NCI-H510A (cell line): Measurements from ENCODE around the gene DCK.
A peak's percentile ranks its signal among the peaks of the same experiment; 100 is the strongest.
"Not testable (repeated sequence)": the region's sequence is repeated elsewhere in the genome, so short reads cannot be mapped to it uniquely, and the experiment has no call there.

ENCODE experiments used
- DNase-seq: peaks from one replicate; lab custom pipeline; 2025; lab: John Stamatoyannopoulos, UW

DCK gene

GRCh38 chr4:71001363-71001762, 7.9 kb downstream of the DCK start:
- DNase-seq = not testable (repeated sequence)

DNA sequence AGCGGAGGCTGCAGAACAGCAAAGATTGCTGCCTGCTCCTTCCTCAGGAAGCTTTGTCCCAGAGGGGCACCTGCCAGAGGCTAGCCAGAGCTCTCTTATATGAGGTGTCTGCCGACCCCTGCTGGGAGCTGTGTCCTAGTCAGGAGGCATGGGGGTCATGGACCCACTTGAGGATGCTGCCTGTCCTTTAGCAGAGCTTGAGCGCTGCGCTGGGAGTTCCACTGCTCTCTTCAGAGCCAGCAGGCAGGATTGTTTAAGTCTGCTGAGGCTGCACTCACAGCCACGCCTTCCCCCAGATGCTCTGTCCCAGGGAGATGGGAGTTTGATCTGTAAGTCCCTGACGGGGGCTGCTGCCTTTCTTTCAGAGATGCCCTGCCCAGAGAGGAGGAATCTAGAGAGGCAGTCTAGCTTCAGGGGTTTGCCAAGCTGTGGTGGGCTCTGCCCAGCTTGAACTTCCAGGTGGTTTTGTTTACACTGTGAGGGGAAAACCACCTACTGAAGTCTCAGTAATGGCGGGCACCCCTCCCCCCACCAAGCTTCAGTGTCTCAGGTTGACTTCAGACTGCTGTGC, 10.9 kb downstream of the DCK start:
- DNase-seq = peak; percentile 19

DNA sequence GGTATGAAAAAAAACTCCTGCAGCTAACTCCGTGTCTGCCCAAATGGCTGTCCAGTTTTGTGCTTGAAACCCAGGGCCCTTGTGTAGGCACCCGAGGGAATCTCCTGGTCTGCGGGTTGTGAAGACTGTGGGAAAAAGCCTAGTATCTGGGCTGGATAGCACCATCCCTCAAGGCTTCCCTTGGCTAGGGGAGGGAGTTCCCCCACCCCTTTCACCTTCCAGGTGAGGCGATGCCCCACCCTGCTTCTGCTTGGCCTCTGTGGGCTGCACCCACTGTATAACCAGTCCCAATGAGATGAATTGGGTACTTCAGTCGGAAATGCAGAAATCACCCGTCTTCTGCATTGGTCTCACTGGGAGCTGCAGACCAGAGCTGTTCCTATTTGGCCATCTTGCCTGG, 11.6 kb downstream of the DCK start:
- not testable (repeated sequence) for DNase-seq

DNA sequence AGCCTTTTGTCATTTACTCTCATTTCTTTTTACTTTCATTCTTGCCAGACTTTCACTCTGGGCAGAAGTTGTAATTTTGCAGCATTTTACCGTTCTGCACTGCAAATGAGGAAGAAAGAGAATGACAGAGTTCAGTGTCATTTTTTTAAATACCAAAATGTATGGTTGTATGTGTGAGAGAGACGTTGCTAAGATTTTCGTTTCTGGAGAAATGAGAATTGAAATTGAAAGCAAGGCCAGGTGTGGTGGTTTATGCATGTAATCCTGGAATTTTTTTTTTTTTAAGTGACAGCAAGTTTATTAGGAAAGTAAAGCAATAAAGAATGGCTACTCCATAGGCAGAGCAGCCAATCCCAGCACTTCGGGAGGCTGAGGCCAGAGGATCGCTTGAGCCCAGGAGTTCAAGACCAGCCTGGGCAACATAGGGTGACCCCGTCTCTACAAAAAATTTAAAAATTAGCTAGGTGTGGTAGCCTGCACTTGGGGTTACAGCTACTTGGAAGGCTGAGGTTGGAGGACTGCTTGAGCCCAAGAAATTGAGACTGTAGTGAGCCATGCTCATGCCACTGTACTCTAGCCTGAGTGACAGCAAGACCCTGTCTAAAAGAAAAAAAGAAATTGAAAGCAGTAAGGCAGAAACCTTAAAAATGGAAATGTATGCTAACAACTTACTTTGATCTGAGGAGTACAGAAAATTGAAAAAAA, 12.9 kb downstream of the DCK start:
- no peak for DNase-seq

DNA sequence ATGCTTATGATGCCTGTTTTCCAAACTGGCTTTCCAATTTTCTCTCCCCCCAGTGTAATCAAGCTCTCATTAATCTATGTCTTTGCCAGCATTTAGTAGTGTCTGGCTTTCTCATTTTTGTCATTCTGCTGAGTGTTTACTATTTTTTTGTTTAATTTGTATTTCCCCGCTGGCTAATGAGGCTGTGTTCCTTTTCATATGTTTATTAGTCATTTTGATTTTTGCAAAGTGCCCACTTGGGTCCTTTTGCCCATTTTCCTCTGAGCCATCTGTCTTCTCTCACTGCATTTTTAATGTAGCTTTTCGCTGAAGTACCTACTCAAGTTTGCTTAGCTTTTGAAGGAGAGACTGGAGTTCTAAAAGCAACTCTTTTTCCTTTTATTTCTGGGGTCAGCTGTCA, 14.7 kb downstream of the DCK start:
- DNase-seq = no peak

DNA sequence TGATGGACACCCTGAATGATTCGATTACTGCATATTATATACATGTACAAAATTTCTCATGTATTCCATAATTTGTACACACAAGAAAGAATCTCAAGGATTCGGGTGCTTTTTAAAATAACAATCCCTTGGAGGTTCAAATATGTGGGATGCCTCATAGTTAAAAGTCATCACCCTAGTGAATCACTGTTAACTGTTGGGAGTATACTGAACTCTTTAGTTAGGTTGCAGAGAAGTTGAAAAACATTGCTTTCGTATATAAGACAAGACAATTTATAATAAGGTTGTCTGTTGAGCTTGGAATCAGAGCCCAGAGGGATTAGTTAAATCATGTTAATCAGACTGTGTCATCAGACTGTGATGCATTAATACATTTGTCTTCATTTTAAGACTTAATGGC, 15.6 kb downstream of the DCK start:
- DNase-seq = no peak

DNA sequence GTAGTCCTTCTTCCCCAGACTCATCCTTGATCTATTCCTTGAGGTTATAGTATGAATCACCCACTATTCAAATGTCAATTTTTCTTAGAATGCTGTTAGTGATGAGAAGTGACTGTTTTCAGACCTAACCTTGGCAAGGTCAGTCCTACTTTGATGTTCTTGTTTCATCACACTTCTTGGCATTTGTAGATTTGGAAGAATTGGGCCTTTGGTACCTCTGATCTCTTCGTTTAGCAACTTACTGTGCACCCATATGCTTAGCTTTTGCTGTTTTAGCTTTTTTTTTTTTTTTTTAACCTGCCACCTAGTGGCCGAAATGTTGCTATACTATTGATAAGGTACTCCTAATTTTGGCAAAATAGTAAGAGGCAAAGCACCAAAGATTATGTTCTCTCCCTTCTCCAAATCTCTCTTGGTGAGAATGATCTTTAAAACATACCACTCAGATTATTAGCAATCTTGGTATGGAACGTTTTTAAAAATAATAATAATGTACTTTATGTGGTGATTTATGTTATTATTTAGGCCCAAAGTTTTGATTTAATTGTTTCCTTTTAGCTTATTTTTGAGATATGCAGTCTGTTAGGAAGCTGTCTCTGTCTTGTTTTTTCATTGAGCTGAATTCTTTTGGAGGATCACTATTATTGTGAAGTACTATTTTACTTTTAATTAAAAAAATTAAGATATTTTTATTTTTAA, 16.6 kb downstream of the DCK start:
- no peak for DNase-seq

GRCh38 chr4:71011451-71011850, 18.0 kb downstream of the DCK start:
- no peak for DNase-seq

DNA sequence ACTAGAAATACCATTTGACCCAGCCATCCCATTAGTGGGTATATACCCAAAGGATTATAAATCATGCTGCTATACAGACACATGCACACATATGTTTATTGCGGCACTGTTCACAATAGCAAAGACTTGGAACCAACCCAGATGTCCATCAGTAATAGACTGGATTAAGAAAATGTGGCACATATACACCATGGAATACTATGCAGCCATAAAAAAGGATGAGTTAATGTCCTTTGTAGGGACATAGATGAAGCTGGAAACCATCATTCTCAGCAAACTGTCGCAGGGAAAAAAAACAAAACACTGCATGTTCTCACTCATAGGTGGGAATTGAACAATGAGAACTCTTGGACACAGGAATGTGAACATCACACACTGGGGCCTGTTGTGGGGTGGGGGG, 23.9 kb downstream of the DCK start:
- DNase-seq = not testable (repeated sequence)

DNA sequence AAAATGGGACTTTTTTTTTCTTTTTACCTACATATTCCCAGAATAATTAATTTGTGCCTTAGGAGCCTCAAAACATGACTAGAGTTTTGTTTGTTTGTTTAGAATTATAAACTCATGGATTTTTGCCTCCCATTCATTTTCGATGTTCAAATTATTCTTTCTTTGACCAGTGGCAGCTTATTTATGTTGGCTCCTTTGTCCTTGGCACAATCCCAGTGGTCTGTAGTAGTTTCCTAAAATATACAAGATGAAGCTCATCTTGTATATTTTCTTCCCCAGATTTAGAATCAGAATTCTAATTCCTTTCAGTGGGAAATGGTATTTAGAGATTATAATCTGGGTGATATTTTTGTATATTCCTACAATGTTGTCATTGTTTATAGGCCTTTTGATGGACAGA, 27.2 kb downstream of the DCK start:
- no peak for DNase-seq

- DNase-seq = no peak
Observed at GRCh38 chr4:71025654-71026053, 32.2 kb downstream of the DCK start.

DNA sequence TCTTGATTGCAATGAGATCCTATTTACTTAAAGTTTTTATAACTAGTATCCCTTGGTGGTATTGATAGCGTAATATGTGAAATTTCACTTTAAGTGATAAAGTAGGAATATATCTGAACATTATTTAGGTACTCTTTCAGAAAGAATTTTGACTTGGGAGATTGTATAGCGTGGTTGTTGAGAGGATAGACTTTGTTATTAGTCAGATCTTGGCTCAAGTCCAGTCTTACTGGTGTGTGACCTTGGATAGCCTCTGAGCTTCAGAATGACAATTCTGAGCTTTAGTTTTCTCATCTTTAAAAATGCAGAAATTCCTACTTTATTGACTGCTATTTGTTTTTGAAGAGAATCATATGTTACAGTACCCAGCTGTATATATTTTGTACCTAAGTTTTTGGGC, 32.6 kb downstream of the DCK start:
- DNase-seq = peak; percentile 2

DNA sequence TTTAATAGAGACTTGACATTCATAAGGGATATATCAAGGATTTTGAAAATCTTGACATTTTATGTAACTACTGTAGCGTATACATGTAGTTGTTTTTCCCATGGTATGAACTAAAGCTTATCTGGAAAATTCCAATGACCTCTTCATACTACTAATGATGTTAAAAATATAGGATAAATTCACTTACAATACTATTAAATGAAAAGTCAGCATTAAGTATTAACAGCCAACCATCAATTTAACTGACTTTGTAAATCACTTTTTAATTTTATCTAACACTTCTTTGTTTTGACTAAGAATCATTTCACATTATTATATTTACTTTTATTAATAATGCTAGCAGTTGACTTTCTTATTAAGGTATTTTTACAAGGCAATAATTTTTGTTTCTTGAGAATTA, 34.2 kb downstream of the DCK start:
- no peak for DNase-seq

DNA sequence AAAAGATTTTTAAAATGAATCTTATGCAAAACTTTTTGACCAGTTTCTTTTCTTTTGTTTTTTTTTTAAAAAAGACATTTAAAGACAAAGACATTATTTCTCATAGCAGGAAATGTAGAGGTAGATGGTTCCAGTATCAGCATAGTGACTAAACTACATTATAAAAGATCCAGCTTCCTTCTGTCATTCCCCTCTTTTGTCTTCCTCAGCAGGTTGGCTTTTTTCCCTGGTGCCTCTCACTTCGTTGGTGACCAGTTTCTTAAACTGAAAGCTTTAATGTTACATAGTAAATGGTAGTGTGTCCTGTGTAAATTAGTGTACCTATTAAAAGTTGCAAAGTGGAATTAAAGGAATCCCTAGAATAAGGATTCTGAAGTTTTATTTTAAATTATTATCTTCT, 36.1 kb downstream of the DCK start:
- DNase-seq = no peak

GRCh38 chr4:71032106-71032505, 38.7 kb downstream of the DCK start:
- not testable (repeated sequence) for DNase-seq

- DNase-seq = no peak
Observed at GRCh38 chr4:71045256-71045655, 51.8 kb downstream of the DCK start.

- DNase-seq = no peak
Observed at GRCh38 chr4:71049395-71049794, 55.9 kb downstream of the DCK start.

DNA sequence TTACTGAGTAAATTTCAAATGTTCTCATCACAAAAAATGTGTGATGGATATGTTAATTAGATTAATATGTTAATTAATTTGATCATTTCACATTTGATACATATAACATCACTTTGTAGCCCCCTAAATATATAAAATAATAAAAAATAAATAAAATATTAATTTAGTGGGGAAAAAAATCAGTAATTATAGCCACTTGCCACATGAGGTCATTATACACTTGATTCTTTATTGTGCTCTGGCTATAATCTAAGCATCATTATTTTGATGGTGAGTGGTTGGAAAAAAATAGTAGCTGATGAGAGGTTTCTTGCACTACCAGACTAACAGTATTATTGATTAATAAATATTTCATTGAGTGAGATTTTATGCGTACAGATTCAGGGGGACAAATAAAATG, 57.4 kb downstream of the DCK start:
- no peak for DNase-seq

DNA sequence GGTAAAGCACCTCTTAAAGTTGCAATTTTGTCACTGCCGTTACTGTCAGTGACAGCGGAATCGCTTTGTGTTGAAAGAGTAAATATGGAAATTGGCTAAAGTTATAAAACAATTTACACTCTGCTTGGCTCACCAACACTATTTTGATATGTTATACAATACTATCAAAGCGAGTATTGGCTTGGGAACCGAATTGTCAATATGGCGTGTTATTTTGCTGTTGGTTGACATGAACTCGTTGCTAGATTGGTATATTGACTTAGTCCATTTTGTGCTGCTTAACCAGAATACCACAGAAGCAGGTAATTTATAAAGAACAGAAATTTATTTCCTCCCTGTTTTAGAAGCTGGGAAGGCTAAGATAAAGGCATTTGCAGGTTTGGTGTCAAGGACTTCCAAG, 58.6 kb downstream of the DCK start:
- DNase-seq = no peak

DNA sequence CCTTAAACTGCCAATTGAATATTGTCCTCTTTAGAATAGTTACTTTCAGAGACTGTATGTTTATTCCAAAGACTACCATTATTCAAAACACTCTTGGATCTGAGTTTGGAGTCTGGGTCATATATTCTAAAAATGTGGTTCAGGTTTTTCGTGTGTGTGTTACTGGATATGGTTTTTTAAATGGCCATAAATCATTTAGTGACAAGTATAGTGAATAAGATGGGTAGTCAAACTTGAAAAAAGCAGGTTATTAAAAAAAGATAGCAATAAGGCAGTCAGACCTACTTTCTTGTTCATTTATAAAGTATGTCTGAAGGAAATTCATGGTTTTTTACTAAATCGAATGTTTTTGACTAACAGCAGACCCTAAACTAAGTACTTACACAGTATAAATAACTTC, 59.3 kb downstream of the DCK start:
- DNase-seq = no peak

DNA sequence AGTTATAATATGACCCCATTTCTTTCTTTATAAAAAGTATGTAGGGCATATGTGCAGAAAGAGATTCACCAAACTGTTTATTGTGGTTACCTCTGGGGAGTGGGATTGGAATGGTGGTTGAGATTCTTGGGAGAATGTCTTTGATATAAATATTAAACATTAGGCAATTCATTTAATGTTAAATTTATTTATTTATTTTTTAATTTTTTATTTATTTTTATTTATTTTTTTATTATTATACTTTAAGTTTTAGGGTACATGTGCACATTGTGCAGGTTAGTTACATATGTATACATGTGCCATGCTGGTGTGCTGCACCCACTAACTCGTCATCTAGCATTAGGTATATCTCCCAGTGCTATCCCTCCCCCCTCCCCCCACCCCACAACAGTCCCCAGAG, 60.2 kb downstream of the DCK start:
- DNase-seq = not testable (repeated sequence)

- peak; percentile 30 for DNase-seq
Observed at GRCh38 chr4:71059573-71059972, 66.1 kb downstream of the DCK start.

GRCh38 chr4:71062436-71062835, 69.0 kb downstream of the DCK start:
- no peak for DNase-seq

DNA sequence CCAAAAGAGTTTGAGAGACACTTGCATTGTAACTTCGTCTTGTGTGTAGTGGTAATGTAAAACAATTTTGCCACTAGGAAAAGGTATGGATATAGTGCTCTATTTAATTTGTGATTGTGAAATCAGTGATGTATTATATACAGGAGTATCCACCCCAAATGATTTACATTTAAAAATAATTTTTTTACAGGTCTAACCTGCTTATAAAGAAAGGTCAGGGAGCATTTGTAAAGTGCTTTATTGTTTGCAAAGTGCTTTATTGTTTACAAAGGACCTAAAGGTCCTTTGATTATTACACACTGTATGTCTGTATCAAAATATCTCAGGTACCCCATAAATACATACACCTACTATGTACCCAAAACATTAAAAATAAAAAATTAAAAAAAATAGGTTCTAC, 70.3 kb downstream of the DCK start:
- DNase-seq = no peak
